GM18951 (cell line): ENCODE results near the gene DIAPH1.

Experiments used
- POLR2A ChIP-seq: IDR thresholded peaks from 4 replicates; pipeline ENCODE4 v1.6.1; 2011; ENCODE audit warnings: mild to moderate bottlenecking; ENCODE audit not compliant: insufficient read length, insufficient read depth; ENCODE audit errors: extremely low read depth
- in situ Hi-C: fragments of 300-500 bp; cut with MboI; formaldehyde crosslinking; loops from one replicate; pipeline ENCODE4 v1.12.0; 2022; ENCODE audit warnings: low sequenced_read_pairs, mixed read lengths, inconsistent platforms; ENCODE audit not compliant: unreplicated experiment

Gene DIAPH1

DNA sequence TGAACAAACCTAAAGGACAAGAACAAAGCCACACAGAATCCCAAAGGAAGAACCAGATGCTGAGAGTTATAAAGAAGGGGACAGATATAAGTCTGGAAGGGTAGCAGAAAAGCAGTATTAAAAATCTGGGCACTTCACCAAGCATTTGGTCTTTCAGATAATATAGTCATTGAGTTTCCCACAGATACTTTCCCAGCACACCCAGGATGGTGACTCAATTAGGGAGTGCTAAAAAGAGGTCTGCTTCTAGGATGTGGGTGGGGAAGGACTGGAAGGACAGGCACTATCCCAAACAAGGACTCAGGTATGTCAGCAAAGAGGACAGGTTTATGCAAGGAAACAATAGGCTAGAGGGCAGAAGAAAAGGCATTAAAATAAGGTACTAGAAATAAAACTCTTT, 59.3 kb downstream of the DIAPH1 start:
- in situ Hi-C loops: no loop called here
- TF ChIP-seq POLR2A: no peak

DNA sequence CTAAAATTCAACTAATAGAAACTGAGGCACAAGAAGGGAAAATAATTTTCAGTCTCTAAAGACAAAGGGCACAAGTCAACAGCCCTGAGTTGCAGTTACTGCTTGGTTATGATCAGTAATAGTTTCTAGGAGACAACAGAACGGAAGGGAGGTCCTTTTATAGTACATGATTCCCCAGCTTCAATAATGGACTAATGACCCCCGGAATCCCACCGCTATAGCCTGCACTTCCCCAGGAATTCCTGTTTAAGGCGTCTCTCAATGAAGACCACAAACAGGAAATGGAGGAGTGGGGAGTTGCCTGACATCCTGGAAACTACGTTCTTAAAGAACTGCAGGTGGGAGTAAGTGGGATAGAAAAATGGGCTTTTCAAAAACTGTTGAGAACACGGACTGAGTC, 60.6 kb downstream of the DIAPH1 start:
- in situ Hi-C loops: no loop called here
- TF ChIP-seq POLR2A: no peak

DNA sequence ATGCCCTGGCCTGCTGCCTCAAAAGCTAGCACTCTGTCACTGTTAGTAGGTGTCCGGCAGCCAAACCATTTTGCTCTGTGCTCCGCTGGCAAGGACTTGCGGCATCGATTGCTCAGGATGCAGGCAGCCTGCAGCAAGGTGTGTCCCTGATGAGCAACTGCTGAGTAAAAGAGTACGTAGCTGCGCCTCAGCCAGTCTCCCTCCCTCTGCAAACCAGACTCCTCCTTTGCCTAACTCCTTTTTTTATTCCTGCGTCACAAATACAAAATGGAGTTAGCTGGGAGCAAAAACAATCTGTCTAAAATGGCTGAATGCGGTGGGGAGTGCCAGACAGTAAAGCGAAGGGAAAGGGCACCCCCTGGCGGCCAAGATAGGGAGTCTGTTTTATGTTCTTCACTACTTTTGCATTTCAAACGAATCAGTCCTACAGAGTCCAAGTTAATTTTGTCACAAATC, 61.1 kb downstream of the DIAPH1 start:
- in situ Hi-C loops: no loop called here

DNA sequence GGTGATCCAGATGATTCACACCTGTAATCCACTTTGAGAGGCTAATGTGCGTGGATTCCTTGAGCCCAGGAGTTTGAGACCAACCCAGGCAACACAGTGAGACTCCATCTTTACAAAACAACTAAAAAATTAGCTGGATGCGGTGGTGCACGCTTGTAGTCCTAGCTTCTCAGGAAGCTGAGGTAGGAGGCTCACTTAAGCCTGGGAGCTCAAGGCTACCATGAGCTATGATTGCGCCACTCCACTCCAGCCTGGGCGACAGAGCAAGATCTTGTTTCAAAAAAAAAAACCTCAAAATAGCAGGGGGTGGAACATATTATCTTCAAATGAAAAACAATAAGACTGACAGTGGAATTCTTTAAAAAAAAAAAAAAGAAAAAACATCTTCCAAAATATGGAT, 70.9 kb downstream of the DIAPH1 start:
- no peak for TF ChIP-seq POLR2A
- in situ Hi-C loops: no loop called here

More for the DNA sequence above, 61.1 kb downstream of the DIAPH1 start:
- TF ChIP-seq POLR2A: no peak

DNA sequence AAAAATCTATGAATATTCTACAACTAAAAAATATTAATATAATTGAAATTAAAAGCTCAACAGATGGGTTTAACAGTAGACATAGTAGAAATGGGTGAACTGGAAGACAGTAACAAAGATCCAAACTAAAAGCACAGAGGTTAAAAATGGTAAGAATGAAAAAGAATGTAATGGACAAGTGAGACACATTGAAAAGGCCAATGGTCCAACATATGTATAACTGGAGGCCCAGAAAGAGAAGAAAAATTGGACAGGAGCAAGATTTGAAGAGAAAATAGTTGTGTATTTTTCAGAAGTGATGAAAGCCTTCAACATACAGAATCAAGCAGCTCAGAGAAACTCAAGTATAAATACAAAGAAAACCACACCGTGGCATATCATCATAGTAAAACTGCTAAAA, 71.3 kb downstream of the DIAPH1 start:
- in situ Hi-C loops: no loop called here
- no peak for TF ChIP-seq POLR2A

DNA sequence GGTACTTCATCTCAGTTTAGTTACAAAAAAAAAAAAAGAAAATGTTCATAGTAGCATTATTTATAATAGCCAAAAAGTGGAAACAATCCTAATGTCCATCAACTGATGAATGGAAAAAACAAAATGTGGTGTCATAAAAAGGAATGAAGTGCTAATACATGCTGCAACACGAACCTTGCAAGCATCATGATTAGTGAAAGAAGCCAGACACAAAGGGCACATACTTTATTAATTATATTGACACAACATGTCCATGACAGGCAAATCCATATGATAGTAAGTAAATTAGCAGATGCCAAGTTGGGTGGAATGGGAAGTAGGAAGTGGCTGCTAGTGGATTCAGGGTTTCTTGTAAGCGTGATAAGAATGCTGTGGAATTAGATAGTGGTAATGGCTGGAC, 75.7 kb downstream of the DIAPH1 start:
- in situ Hi-C loops: no loop called here
- no peak for TF ChIP-seq POLR2A

DNA sequence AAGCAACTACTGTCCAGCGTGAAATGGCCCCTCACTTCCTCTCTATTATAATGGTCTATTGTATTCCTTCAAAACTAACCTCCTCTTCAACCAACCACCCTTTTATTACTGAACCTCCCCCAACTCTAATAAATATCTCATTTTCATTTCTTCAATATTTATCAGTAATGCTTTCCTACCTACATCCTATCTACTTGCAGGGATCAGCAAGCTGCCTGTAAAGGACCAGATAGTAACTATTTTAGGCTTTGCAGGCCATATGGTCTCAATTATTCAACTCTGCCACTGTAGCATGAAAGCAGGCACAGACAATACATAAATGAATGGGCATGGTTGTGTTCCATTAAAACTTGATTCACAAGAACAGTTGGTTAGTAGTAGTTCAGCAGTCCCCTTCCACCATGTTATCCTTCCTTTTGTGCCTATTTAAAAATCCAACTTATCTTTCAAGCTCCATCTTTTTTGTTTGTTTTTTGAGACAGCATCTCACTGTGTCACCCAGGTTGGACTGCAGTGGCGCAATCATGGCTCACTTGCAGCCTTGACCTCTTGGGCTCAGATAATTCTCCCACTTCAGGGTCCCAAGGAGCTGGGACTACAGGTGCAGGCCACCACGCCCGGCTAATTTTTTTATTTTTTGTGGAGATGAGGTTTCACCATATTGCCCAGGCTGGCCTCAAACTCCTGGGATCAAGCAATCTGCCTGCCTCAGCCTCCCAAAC, 84.1 kb downstream of the DIAPH1 start:
- no peak for TF ChIP-seq POLR2A
- in situ Hi-C loops: no loop called here

DNA sequence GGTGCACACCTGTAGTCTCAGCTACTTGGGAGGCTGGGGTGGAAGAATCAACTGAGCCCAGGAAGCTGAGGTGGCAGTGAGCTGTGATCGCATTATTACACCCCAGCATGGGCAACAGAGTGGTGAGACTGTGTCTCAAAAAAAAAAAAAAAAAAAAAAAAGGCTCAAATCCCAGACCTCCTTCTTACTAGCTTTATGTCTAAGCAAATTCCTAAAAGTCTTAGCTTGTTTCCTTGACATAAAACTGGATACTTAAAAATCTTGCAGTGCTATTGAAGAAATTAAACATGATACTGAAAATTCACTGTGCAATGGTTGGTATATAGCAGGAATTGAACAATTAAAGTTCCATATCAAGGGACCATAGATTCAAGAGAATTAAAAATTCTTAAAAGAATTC, 84.9 kb downstream of the DIAPH1 start:
- no peak for TF ChIP-seq POLR2A
- in situ Hi-C loops: no loop called here

DNA sequence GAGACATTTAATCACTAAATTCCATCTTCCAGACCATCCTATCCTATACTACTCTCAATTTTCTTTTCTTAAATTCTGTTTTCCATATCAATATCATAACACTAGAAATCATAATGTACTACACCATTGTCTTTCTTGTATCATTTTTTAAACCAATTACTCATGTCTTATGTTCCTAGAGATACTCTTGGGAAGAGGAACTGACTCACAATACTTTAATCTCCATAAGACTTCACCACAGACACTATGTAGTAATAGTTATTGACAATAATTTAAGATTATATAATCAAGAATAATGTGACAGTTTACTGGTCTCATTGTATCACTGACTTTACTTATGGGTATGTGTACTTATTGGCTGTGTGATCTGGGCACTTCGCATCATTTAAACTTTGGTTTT, 86.1 kb downstream of the DIAPH1 start:
- in situ Hi-C loops: no loop called here
- no peak for TF ChIP-seq POLR2A

DNA sequence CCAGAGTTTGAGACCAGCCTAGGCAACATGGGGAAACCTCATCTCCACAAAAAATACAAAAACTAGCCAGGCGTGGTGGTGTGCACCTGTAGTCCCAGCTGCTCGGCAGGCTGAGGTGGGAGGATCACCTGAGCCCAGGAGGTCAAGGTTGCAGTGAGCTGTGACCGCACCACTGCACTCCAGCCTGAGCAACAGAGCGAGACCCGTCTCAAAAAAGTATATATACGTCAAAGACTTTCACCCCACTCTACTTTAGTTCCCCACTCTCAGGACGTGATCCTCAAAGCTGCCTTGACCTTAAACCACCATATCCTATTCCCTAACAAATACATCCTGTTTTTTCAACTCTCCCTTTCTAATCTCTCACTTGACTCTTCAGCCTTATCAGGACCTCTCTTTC, 88.9 kb downstream of the DIAPH1 start:
- no peak for TF ChIP-seq POLR2A
- in situ Hi-C loops: no loop called here

DNA sequence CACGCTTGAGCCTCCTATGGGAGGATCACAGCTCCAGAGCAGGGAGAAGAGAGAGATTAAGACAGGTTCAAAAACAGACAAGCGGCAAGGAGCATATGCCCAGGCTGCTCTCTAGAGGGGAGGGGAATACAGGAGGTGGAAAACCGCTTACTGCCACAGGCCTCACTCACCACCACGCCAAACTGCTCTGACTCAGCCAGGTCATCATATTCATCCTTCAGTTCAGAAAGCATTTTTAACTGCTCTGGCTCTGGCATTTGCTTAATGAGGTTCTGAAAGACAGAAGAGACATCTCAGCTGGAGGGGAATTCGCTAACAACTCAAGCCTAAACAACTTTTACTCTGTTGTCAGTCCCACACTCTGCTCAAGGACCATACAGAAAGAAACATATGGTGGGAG, 89.8 kb downstream of the DIAPH1 start:
- in situ Hi-C loops: no loop called here
- no peak for TF ChIP-seq POLR2A

DNA sequence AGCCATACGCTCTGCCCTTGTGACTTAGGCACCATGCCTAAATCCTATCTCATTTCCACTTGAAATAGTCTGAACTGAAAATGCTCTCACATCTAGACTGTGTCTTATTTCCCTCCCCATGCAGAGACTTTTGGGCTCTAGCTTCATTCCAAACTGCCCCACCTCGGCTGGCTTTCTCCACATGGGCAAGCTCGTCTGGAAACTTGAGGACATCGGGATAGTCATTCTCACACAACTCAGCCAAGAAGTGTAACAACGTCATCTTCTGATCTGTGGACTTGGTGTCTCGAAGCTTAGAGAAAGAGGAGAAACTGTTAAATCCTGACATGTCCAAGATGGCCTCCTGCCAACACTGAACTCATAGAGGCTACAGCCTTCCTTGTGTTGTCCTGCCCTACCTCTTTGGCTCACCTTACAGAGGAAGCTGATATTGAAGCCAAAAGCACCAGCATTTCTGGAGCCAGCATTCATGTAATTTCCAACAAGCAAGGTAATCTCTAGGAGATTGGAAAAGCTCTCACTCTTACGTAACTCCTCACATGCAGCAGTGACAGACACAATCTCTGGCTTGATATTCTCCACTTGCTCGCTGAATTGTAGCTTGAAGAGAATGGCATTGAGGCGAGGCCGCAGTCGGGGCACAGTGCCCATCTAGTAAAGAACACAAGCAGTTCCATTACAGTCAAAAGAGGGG, 90.4 kb downstream of the DIAPH1 start:
- in situ Hi-C loops: no loop called here
- TF ChIP-seq POLR2A: no peak

DNA sequence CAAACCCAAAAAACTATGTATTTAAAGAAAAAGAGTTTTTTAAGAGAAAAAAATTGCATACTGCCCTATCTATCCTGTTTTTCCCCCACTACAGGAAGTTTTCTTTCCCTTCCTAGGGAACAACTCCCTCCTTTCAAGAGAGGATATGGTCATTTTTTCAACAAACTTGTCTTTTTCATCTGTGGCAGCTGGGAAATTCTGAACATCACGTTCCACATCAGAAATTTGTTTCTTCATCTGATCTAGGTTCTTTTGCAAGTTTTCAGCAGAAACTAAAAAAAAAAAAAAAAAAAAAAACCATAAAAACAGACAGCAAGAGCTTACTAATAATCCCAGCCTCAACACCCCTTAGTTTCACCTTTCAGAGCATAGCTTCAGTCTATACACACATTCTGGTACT, 91.4 kb downstream of the DIAPH1 start:
- no peak for TF ChIP-seq POLR2A
- in situ Hi-C loops: no loop called here

DNA sequence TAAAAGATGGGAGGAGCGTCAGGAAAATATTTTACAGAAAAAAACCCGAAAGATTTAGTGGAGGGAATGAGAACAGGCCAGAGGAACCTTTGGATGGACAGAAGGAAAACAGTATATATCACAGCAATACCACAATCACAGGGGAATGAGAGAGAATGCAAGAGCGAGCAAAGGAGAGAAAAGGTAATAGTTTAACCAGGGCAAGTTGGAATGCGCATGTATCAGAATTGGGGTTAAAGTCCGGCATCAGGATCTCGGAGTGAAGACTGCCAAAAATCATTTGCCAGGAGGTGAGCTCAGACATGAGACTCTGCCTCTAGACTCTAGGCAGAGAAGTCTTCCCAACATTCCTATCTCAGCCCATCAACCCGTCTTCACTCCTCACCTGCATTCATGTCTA, 93.1 kb downstream of the DIAPH1 start:
- in situ Hi-C loops: no loop called here
- no peak for TF ChIP-seq POLR2A
